Measurements from ENCODE around the gene BTNL2. TPM values are rescaled to one million over a fixed set of nuclear protein-coding genes. Genes with fewer than 3 reads are reported as not detected.
A peak's percentile ranks its signal among the peaks of the same experiment; 100 is the strongest.

Gene BTNL2
- total RNA-seq, 1 experiment from 2014 or later: not detected

DNA sequence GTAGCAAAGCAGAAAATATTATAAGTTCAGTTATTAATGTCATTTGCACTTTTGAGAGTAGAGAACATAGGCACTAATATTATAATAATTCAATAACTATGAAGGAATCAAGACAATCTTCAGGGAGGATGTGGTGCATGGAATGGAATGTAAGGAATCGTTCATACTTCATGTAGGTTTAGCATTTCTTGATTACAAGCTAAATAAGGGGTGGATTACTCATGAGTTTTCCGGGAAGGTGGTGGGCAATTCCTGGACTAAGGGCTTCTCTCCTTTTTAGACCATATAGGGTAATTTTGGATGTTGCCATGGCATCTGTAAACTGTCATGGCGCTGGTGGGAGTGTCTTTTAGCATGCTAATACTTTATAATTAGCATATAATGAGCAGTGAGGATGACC is 9.1 kb upstream of the BTNL2 start:
- intact Hi-C loops (cut with micrococcal nuclease; ENCODE audit: unreplicated experiment): loop anchor here (5.0 to 10.0 kb wide), 2 partner anchors 381 to 449 kb away; no protein-coding TSS in a partner anchor
- CTCF ChIA-PET: interaction anchor here (0.6 kb wide), 1 partner anchor 11 kb away, joined by 3 read pairs; no protein-coding TSS in a partner anchor
- Histone ChIP-seq H3K36me3 (ENCODE audit: control insufficient read depth, insufficient read depth, low read length) (no peaks in the 10 kb centered on the region), H3K9me3 (ENCODE audit: control insufficient read depth, insufficient read depth, low read depth, low read length) (no peaks in the 10 kb centered on the region), H3K27me3 (ENCODE audit: control insufficient read depth, insufficient read depth, low read length) (peaks cover 42% of the 10 kb centered on the region), H3K27ac (ENCODE audit: low read length) (no peak overlapping the region), H3K4me1 (ENCODE audit: control insufficient read depth, insufficient read depth, low read length) (peaks cover 3% of the 10 kb centered on the region; the same call in 1 of the 2 replicates), H3K4me3 (ENCODE audit: low read depth in 2 of 2, low read length in 2 of 2) (peak overlapping the region; percentile 18 to 37; a peak in 3 of 4 replicates)
- BruUV-seq (replicated peaks): no TSS peak
- DNase-seq (ENCODE audit: low read depth, low spot score): no peak
- TF ChIP-seq SIN3A (IDR thresholded peaks at IDR 0.05; ENCODE audit: borderline replicate concordance, insufficient read depth, low read depth, low read length): no peak
- TF ChIP-seq, protein P1, sequence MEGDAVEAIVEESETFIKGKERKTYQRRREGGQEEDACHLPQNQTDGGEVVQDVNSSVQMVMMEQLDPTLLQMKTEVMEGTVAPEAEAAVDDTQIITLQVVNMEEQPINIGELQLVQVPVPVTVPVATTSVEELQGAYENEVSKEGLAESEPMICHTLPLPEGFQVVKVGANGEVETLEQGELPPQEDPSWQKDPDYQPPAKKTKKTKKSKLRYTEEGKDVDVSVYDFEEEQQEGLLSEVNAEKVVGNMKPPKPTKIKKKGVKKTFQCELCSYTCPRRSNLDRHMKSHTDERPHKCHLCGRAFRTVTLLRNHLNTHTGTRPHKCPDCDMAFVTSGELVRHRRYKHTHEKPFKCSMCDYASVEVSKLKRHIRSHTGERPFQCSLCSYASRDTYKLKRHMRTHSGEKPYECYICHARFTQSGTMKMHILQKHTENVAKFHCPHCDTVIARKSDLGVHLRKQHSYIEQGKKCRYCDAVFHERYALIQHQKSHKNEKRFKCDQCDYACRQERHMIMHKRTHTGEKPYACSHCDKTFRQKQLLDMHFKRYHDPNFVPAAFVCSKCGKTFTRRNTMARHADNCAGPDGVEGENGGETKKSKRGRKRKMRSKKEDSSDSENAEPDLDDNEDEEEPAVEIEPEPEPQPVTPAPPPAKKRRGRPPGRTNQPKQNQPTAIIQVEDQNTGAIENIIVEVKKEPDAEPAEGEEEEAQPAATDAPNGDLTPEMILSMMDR (IDR thresholded peaks at IDR 0.05): no peak
- no peak for TF ChIP-seq TCF7L2 (IDR thresholded peaks at IDR 0.05; ENCODE audit: low read depth, low read length)
- TF ChIP-seq, protein P2, sequence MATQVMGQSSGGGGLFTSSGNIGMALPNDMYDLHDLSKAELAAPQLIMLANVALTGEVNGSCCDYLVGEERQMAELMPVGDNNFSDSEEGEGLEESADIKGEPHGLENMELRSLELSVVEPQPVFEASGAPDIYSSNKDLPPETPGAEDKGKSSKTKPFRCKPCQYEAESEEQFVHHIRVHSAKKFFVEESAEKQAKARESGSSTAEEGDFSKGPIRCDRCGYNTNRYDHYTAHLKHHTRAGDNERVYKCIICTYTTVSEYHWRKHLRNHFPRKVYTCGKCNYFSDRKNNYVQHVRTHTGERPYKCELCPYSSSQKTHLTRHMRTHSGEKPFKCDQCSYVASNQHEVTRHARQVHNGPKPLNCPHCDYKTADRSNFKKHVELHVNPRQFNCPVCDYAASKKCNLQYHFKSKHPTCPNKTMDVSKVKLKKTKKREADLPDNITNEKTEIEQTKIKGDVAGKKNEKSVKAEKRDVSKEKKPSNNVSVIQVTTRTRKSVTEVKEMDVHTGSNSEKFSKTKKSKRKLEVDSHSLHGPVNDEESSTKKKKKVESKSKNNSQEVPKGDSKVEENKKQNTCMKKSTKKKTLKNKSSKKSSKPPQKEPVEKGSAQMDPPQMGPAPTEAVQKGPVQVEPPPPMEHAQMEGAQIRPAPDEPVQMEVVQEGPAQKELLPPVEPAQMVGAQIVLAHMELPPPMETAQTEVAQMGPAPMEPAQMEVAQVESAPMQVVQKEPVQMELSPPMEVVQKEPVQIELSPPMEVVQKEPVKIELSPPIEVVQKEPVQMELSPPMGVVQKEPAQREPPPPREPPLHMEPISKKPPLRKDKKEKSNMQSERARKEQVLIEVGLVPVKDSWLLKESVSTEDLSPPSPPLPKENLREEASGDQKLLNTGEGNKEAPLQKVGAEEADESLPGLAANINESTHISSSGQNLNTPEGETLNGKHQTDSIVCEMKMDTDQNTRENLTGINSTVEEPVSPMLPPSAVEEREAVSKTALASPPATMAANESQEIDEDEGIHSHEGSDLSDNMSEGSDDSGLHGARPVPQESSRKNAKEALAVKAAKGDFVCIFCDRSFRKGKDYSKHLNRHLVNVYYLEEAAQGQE (IDR thresholded peaks at IDR 0.05; ENCODE audit: insufficient read depth in 1 of 2, low read depth in 2 of 2, low read length in 1 of 2): no peak
- TF ChIP-seq POLR2AphosphoS5 (IDR thresholded peaks at IDR 0.05; ENCODE audit: low read depth, low read length): no peak
- in situ Hi-C loops (cut with HindIII; ENCODE audit: low pct_unique_long_range_greater_than_20kb, low sequenced_read_pairs): no loop called here
- no peak for ATAC-seq
- POLR2A ChIA-PET: no interaction called here

DNA sequence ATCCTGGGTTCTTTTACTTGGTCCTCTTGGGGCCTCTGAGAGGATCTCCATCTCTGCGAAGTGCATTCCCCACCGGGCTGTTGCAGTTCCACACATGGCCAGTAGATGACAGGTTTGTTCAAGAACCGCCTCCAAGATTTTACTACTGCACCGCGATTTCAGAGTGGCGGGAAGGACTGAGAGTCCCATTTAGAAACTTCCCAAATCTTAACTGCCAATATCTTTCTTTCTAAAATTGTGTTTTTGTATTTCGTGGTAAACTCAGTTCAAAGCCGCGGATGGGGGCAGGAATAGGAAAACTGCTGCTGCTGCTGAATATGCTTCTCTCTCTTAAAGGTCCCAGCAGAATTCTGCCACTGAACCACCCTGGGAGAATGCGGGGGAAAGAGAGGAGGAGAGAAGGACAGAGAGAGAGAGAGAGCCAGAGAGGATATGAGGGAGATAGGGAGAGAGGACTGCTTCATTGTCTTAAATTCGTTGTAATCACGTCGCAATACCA is 8.6 kb upstream of the BTNL2 start:
- peaks cover 42% of the 10 kb centered on the region for H3K27me3 ChIP-seq (ENCODE audit: control insufficient read depth, insufficient read depth, low read length)
- peak; percentile 64 for DNase-seq (ENCODE audit: low read depth, low spot score)
- TF ChIP-seq, protein P1 (IDR thresholded peaks at IDR 0.05): peak; percentile 98
- TF ChIP-seq, protein P2 (IDR thresholded peaks at IDR 0.05; ENCODE audit: insufficient read depth in 1 of 2, low read depth in 2 of 2, low read length in 1 of 2): no peak
- peak overlapping the region; percentile 18 to 37 for H3K4me3 ChIP-seq (ENCODE audit: low read depth in 2 of 2, low read length in 2 of 2)
- in situ Hi-C loops (cut with HindIII; ENCODE audit: low pct_unique_long_range_greater_than_20kb, low sequenced_read_pairs): no loop called here
- peak; percentile 85 for ATAC-seq
- no peaks in the 10 kb centered on the region for H3K36me3 ChIP-seq (ENCODE audit: control insufficient read depth, insufficient read depth, low read length)
- no TSS peak for BruUV-seq (replicated peaks)
- ChIA-PET CTCF (no interaction called here), POLR2A (no interaction called here)
- no peak overlapping the region for H3K27ac ChIP-seq (ENCODE audit: low read length)
- no peaks in the 10 kb centered on the region for H3K9me3 ChIP-seq (ENCODE audit: control insufficient read depth, insufficient read depth, low read depth, low read length)
- H3K4me1 ChIP-seq (ENCODE audit: control insufficient read depth, insufficient read depth, low read length): peaks cover 3% of the 10 kb centered on the region; the same call in 1 of the 2 replicates
- intact Hi-C loops (cut with micrococcal nuclease; ENCODE audit: unreplicated experiment): loop anchor here (5.0 to 10.0 kb wide), 2 partner anchors 382 to 449 kb away; no protein-coding TSS in a partner anchor
